Osteocyte (in vitro differentiated cells): Measurements from ENCODE around the gene RAB31. TPM values are rescaled to one million over a fixed set of nuclear protein-coding genes. Genes with fewer than 3 reads are reported as not detected.

ENCODE experiments used
- DNase-seq: peaks from one replicate; pipeline ENCODE4 v3.0.0; 2021; ENCODE audit warnings: mixed read lengths; ENCODE audit not compliant: unreplicated experiment; ENCODE audit errors: extremely low spot score
- H3K27ac Mint-ChIP-seq: one replicate; pipeline ENCODE4 v1.8.0; 2021; ENCODE audit warnings: mild to moderate bottlenecking, mixed read lengths; ENCODE audit not compliant: unreplicated experiment
- H3K27me3 Mint-ChIP-seq: one replicate; pipeline ENCODE4 v1.8.0; 2021; ENCODE audit warnings: mixed read lengths; ENCODE audit not compliant: unreplicated experiment
- H3K36me3 Mint-ChIP-seq: one replicate; pipeline ENCODE4 v1.8.0; 2021; ENCODE audit warnings: mixed read lengths; ENCODE audit not compliant: unreplicated experiment
- H3K4me1 Mint-ChIP-seq: one replicate; pipeline ENCODE4 v1.8.0; 2021; ENCODE audit warnings: mixed read lengths; ENCODE audit not compliant: unreplicated experiment
- H3K4me3 Mint-ChIP-seq: one replicate; pipeline ENCODE4 v1.8.0; 2021; ENCODE audit warnings: mild to moderate bottlenecking, moderate library complexity, mixed read lengths; ENCODE audit not compliant: unreplicated experiment
- H3K9me3 Mint-ChIP-seq: one replicate; pipeline ENCODE4 v1.8.0; 2021; ENCODE audit warnings: mixed read lengths; ENCODE audit not compliant: unreplicated experiment
- total RNA-seq: library from RNA; stranded (reverse); gene quantifications from 2 replicates; pipeline ENCODE4 v1.2.1, GENCODE V29; 2021
- TF ChIP-seq, protein P1 (sequence below): fragments of 200-600 bp; sonication (generic); IDR thresholded peaks from 2 replicates; pipeline ENCODE4 v1.5.0; 2021; ENCODE audit warnings: antibody characterized with exemption, mild to moderate bottlenecking, moderate library complexity

The RAB31 gene
- total RNA-seq, 1 donor from 2014 or later: 90.8 TPM

DNA sequence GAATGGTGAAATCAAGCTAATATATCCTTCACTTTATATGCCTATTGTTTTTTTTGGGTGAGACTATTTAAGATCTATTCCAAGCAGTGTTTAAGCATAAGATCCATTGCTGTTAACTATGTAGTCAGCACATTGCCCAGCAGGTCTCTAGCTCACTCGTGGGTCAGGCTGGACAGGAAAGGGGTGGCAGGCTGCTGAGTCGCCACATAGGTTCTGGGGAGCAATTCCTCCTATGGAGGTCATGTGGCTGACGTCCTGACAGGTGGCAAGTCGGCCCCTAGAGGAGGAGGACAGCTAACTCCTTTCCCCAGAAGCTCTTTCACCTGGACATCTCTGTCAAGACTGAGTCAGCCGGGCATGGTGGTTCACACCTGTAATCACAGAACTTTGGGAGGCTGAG, 13.9 kb upstream of the RAB31 start:
- peaks cover 8% of the 10 kb centered on the region for H3K4me1 Mint-ChIP-seq
- no peaks in the 10 kb centered on the region for H3K27me3 Mint-ChIP-seq
- TF ChIP-seq, protein P1, sequence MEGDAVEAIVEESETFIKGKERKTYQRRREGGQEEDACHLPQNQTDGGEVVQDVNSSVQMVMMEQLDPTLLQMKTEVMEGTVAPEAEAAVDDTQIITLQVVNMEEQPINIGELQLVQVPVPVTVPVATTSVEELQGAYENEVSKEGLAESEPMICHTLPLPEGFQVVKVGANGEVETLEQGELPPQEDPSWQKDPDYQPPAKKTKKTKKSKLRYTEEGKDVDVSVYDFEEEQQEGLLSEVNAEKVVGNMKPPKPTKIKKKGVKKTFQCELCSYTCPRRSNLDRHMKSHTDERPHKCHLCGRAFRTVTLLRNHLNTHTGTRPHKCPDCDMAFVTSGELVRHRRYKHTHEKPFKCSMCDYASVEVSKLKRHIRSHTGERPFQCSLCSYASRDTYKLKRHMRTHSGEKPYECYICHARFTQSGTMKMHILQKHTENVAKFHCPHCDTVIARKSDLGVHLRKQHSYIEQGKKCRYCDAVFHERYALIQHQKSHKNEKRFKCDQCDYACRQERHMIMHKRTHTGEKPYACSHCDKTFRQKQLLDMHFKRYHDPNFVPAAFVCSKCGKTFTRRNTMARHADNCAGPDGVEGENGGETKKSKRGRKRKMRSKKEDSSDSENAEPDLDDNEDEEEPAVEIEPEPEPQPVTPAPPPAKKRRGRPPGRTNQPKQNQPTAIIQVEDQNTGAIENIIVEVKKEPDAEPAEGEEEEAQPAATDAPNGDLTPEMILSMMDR: no peak
- H3K36me3 Mint-ChIP-seq: no peaks in the 10 kb centered on the region
- DNase-seq: no peak
- no peak overlapping the region for H3K27ac Mint-ChIP-seq
- H3K9me3 Mint-ChIP-seq: no peaks in the 10 kb centered on the region
- H3K4me3 Mint-ChIP-seq: no peak overlapping the region

DNA sequence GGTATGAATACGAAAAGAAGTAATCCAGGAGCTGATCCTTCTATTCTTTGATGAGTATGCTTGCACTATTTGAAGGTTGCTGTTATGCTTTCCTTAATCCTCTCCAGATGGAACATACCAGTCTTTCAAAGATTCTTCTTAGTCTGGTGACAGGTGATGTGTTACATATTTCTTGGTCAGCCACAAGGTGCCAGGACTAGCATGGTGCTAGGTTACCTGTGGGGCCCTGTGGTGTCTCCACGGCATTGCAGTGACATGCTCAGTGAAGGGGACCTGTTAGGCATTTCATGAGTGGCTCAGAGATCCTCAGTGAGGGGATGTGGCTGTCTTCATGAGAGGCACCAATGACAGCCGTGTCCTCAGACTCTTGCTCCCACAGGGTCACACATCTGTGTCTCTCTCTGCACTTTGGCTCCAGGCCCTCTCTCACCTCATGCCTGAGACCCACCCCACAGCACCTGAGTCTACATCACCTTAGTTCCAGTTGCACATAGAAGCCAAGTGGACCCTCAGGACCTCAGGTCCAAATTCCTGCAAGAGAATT, 13.1 kb upstream of the RAB31 start:
- no peaks in the 10 kb centered on the region for H3K36me3 Mint-ChIP-seq
- TF ChIP-seq, protein P1: no peak
- H3K4me1 Mint-ChIP-seq: peaks cover 11% of the 10 kb centered on the region
- no peak overlapping the region for H3K27ac Mint-ChIP-seq
- no peaks in the 10 kb centered on the region for H3K9me3 Mint-ChIP-seq
- no peak overlapping the region for H3K4me3 Mint-ChIP-seq
- no peaks in the 10 kb centered on the region for H3K27me3 Mint-ChIP-seq
- peak; percentile 40 for DNase-seq

DNA sequence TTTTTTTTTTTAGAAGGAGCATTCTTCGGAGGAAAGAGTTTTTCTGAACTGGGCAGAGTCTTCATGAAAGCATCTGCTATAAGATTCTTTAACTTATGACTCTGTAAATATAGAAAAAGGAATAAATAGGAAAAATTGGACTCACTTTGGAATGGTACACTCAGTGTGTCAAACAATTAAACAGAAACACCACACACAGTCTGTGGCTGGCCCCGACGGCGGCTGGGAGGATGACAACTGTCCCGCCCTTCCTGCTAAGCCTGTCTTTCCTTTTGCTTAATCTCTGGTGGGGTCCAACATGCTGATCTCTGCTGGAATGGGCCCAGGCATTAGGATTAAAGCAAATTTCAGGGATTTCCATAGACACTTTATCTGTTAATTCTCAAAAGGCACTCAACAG, 12.5 kb upstream of the RAB31 start:
- Mint-ChIP-seq H3K9me3 (no peaks in the 10 kb centered on the region), H3K4me3 (no peak overlapping the region), H3K4me1 (peaks cover 15% of the 10 kb centered on the region), H3K27me3 (no peaks in the 10 kb centered on the region), H3K36me3 (no peaks in the 10 kb centered on the region), H3K27ac (no peak overlapping the region)
- DNase-seq: peak; percentile 17
- TF ChIP-seq, protein P1: no peak

DNA sequence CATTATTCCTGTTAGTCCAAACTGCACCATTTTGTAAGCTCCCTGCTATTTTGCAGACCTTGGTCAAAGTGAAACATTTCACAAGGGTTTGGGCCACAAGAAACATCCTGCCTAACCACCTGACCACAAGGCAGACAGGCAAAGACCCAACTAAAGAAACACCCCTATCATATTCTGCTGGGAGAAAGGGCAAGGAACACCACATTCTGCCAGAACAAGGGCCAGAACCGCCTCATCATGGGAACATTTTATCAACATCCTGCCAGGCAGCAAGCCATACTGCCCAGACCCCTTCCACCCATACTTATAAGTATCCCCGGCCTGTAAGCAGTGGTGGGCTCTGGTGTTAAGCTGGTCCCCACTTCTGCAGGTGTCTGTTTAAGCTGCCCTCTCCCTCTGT, 12.0 kb upstream of the RAB31 start:
- peaks cover 12% of the 10 kb centered on the region for H3K4me1 Mint-ChIP-seq
- no peaks in the 10 kb centered on the region for H3K9me3 Mint-ChIP-seq
- H3K36me3 Mint-ChIP-seq: no peaks in the 10 kb centered on the region
- DNase-seq: peak; percentile 48
- H3K27ac Mint-ChIP-seq: no peak overlapping the region
- TF ChIP-seq, protein P1: no peak
- no peaks in the 10 kb centered on the region for H3K27me3 Mint-ChIP-seq
- H3K4me3 Mint-ChIP-seq: no peak overlapping the region

DNA sequence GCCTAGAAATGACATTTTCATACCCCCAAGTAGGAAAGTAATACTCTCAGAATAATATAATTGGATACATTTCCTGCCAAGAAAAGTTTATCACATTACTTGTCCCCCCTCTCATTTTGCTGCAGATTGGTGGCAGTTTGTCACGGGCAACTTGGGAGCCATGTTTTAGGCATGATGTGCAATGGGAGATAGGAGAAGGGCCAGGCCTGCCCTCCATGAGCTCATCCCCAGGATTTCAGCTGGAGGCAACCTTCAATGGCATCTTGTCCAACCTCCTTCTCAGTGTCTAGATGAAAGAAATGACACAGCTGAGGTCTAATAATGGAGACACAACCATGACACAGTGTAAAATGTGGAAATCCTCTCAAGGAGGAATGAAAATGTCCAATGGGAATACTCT, 11.4 kb upstream of the RAB31 start:
- no peak for DNase-seq
- H3K27me3 Mint-ChIP-seq: no peaks in the 10 kb centered on the region
- H3K36me3 Mint-ChIP-seq: no peaks in the 10 kb centered on the region
- no peak overlapping the region for H3K27ac Mint-ChIP-seq
- H3K4me3 Mint-ChIP-seq: no peak overlapping the region
- TF ChIP-seq, protein P1: no peak
- no peaks in the 10 kb centered on the region for H3K9me3 Mint-ChIP-seq
- peaks cover 11% of the 10 kb centered on the region for H3K4me1 Mint-ChIP-seq
